GM21576 (cell line): ENCODE data around the gene RAB5A.
"Not testable (repeated sequence)": the region's sequence is repeated elsewhere in the genome, so short reads cannot be mapped to it uniquely, and the experiment has no call there.

ENCODE experiments used
- ATAC-seq: cut with Tn5 transposase; IDR thresholded peaks from one replicate; pipeline ENCODE4 v1.9.1; 2021; ENCODE audit warnings: mild to moderate bottlenecking, moderate library complexity; ENCODE audit not compliant: unreplicated experiment

Gene RAB5A, protein sequence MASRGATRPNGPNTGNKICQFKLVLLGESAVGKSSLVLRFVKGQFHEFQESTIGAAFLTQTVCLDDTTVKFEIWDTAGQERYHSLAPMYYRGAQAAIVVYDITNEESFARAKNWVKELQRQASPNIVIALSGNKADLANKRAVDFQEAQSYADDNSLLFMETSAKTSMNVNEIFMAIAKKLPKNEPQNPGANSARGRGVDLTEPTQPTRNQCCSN

DNA sequence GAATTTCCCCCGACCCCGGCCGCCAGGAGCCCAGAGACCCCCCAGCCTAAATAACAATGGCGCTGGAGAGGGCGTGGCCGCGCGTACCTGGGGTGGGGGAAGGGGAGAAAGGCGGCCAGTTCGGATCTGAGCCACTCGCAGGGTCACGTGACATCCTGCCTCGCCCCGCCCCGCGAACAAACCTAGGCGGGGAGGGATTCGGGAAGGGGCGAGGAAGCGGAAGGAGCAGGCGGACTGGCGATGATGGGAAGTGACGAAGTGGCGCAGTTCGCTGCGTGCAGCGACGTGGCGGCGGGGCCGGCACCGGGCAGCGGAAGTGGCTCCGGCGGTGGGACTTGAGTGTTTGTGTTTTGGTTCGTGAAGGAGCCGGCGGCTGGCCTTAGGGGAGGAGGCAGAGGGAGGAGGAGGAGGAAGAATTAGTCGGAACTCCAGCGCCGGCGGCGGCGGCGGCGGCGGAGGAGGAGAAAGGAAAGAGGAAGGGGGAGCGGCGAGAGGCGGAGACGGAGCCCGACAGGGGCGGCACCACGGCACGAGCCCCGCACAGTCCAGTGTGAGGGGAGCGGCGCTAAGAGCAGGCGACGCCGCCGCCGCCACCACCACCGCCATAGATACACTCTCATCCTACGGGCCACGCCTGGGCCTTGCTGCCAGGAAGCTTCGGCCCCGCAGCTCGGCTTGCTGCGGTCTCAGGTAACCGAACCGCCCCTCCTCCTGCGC lies at the start of gene RAB5A:
Gene RAB5A (plus strand): TSS at position 266 of the 717 bp plus-strand sequence. CDS start 3,802 bp downstream, outside the sequence.
- ATAC-seq = peak; percentile 96

DNA sequence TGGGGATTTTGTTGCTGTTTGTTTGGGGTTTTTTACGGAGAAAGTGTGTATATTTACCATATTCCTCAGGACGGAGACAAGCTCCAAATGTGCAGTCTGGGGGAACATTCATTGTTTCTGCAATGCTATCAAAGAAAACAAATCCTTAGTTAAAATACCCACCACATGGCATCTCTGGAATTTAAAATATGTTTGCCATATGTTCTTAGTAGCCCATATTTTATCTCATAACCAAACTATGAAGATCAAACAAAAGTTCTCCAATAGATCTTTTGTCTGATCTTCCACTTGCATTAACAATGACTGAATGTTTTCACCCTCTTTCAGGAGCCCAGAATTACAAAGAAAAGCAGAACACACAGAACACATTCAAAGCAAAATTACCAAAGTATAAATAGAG lies 48.2 kb upstream of the RAB5A start:
- no peak for ATAC-seq

DNA sequence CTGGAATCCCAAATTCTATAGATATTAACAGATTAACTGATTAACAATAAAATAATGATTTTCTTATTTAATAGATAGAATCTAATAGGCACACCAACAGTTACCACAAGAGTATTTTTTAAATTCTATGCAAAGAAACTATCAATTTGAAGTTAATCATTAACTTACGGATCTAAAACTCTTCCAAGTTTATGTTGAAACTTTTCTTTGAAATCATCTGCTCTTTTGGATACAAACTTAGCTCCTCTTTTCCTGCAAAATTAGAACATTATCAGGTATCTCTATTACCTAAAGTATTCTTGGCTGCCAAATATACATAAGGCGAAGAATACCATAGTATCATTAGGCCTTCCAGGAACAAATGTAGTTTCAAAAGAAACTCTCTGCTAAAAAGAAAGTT lies 47.6 kb upstream of the RAB5A start:
- no peak for ATAC-seq

DNA sequence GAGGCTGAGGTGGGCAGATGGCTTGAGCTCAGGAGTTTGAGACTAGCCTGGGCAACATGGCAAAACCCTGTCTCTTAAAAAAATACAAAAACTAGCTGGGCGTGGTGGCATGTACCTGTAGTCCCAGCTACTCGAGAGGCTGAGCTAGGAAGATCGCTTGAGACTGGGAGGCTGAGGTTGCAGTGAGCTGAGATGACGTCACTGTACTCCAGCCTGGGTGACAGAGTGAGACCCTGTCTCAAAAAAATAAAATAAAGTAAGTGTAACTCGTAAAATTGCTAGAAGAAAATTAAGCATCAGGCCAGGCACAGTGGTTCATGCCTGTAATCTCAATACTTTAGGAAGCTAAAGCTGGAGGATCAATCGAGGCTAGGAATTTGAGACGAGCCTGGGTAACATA lies 47.1 kb upstream of the RAB5A start:
- ATAC-seq = not testable (repeated sequence)

DNA sequence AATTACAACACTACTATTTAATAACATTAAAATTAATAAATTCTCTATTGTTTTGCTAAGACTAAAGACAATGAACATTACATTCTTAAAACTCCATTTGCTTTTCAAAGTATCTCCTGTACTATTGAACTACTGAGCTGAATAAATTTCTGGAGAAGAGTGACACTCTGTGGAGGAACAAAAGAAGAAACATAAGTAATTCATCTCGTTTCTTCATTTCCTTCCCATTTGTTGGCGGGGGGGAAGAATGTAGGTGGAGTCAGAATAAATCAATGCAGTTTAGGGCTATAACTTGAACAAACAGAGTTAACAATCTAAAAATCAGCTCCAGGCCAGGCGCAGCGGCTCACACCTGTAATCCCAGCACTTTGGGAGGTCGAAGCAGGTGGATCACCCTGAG lies 45.6 kb upstream of the RAB5A start:
- no peak for ATAC-seq

DNA sequence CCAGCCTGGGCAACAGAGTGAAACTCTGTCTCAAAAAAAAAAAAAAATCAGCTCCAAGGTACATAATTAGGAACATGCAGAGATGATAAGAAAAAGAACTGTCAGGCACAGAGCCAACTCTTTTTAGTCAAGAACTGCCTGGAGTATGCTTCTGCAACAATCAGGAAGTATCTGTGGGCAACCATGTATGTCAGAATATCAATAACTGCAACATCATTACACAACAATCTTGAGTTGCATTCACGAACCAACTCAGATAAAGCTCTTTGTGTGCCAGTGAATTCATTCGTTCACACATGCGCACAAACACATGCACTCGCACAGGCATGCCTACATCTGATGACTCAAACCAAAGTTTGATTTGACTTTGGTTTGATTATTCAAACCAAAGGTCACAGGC lies 45.0 kb upstream of the RAB5A start:
- no peak for ATAC-seq

DNA sequence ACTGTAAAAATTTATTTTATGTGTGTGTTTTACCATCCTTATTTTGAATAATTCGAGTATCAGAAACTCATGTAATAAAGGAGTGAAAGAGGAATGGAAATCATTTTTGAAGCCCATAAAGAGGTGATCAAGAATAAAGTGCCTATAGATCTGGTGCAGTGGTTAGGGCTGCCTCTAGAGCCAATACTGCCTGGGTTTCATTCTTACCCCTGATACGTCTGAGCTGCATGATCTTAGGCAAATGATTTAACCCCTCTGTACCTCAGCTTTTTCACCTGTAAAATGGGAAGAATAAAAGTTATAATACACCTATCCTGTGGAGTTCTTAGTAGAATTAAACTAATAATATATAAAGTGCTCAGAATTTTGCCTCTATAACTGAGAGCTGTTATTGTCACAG lies 43.2 kb upstream of the RAB5A start:
- ATAC-seq = no peak

DNA sequence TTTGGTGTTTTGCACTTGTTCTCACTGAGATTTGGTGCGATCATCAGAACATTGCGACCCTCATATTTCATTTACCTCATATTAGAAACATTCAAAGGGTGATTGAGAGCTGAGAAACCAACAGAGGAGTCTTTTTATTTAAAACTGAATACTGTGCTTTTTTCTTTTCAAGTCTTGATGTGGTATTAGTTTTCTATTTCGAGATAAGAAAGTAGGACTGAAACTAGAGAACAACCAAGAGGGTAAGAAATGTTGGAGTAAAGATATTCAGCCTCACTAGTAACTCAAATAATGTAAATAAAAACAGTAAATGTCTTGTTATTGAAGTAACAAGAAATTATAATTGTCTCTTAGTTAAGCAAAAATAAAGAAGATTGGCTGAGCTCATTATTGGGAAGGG lies 39.4 kb upstream of the RAB5A start:
- ATAC-seq = no peak

DNA sequence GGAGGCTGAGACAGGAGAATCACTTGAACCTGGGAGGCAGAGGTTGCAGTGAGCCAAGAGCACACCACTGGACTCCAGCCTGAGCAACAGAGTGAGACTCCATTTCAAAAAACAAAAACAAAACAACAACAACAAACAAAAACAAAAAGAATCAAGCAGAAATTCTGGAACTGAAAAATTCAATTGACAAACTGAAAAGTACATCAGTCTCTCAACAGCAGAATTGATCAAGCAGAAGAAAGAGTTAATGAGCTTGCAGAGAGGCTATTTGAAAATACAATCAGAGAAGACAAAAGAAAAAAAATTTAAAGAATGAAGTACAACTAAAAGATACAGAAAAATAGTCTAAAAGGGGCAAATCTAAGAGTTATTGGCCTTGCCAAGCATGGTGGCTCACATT lies 35.4 kb upstream of the RAB5A start:
- no peak for ATAC-seq

DNA sequence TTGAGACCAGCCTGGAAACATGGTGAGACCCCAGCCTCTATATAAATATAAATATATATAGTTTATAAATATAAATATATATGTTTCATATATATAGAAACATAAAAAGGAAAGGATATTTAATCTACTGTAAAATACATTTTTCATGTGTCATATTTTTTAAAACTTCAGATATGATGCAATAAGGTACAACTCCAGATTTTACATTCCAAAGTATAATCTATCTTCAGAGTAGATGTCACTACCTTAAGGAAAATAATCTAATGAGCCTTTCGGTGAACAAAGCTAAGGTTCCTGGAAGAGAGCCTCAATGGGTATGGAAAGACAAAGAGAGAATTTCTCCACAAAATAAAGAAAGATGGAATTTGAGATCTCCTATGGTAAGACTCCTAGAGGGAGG lies 29.7 kb upstream of the RAB5A start:
- ATAC-seq = no peak

DNA sequence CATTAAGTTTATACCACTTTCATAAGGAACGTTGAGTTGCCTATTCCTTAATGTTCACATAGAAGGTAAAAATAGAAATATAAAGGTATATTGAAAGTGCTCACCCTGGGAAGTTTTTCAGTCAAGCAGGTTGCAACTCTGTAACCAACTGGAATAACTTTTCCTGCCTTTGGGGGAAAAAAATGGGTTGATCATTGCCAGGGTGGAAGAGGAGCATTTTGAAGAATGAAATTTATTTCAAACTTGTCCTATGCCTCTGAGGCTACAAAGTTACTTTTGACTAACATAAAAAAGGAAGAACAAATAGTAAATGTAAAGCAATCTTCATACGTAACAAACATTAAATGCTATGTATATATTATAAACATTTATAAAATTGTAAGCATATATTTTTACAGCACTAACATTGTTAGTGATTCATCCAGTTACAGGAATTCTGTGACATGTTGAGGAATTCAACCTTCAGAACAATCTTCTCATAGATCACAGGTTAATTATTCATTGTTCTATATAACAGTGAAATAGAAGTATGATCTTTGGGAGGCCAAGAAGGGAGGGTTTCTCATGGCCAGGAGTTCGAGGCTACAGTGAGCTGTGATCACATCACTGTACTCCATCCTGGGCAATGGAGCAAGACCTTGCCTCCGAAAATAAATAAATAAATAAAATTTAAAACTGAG lies 26.4 kb upstream of the RAB5A start:
- no peak for ATAC-seq

DNA sequence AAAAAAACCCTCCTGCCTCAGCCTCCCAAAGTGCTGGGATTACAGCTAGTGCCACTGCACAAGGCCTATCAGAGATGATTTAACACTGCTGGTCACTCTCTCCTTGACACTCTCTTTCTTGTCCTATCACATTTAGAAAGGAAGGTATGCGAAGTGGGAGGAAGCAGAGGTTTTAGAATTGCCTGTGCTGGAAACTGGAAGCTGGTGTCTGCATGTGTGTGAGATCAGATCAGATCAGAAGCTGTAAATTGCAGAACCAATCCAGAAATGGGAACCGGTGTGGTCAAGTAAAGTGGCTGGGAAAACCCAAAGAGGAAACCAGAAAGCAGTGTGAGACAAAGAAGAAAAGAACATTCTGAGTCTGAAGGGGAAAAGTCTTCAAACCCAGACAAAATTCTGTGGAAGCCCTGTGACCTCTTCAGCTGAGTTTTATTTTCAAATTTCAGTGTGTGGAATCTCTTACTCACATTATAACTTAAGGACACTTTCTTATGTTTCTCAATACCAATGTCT lies 15.7 kb upstream of the RAB5A start:
- peak; percentile 75 for ATAC-seq

DNA sequence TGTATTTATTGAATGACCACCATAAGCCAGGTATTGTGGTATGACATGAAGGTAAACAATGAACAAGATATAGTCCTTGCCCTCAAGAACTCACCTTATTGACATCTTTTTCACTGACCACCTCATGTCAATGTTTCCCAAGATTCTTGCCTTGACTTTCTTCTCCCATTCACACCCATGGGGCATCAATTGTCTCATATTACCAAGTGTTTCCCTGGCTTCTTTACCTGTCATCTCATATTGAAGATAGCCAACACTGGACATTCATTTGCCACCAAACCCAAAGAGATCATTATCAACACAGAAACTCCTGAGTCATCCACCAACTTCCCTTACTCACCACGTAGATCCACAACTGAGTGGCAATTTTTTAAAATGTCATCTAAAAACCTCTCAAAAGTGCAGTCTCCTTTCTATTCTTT lies 15.1 kb upstream of the RAB5A start:
- peak; percentile 43 for ATAC-seq

DNA sequence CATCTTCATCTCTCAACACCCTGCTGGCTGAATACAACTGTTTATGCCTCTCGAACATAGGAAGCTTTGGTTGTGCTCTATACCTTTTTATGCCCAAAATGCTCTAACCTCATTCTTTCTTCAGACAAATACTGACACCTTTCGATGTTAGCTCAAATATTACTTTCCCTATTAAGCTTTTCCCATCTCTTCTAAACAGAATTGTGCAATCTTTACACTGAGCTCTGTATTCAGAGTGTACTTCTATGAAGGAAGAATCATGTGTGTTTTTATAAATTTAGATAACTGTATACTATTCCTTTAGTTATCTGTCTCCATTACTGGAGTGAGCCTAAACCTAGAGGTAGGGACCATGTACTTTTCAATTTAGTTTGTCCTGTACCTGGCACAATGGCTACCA lies 14.5 kb upstream of the RAB5A start:
- ATAC-seq = no peak

DNA sequence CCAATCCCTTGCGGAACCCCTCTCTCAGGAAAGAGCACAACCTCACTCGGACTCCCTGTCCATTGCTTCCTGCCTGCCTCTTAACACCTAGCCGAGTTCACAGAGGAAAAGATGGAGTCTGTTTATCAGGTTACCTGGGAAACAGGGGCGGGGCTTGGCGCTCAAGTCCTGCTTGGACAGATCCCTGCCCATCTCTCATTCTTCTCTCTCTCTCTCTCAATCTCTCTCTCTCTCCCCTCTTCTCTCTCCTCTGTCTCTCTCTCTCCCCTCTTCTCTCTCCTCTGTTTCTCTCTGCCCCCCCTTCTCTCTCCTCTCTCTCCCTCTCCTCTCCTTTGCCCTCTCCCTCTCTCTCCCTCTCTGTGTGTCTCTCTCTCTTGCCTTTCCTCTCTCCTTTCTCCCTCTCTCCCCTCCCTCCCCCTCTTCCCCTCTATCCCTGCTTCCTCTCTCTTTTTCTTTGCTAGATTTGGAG lies 12.8 kb upstream of the RAB5A start, which contains the start of gene EFHB:
Gene EFHB (minus strand): TSS at position 120 of the 469 bp plus-strand sequence. CDS start 199 bp downstream, outside the sequence.
- no peak for ATAC-seq

DNA sequence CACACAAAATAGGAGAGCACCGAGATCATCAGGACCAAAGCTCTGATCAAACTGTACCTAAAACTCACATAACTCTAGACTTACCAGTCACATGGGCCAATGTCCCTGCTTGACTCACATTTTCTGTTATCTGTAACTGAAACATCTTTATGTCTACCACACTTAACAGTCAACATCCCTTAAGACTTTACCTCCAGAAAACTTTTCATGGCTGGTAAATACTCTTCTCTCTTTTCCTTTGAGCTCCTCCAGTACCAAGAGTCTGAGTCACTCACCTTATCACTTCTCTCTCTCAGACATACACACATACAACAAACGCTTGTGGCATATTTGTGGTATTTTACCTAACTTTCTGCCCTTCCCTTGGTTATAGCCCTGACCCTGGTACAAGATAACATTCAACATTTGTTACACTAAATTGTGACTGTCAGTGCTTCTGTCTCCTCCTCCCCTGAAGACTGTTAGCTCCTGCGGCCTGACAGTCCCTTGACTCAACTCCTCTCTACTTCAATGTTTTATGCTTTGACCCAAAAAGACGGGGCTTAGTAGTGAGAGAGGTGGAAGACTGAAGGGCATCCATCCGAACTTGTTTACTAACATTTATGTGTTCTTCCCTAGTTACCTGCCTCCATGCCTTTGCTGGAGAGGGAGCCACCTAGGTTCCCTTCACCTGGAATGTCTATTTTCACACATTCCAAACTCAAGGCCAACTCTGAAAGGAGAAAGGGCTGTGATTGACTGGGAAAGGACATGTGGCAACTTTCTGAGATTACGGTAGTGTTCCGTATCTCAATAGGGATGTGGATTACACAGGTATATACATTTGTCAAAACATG lies 9.2 kb upstream of the RAB5A start:
- no peak for ATAC-seq

DNA sequence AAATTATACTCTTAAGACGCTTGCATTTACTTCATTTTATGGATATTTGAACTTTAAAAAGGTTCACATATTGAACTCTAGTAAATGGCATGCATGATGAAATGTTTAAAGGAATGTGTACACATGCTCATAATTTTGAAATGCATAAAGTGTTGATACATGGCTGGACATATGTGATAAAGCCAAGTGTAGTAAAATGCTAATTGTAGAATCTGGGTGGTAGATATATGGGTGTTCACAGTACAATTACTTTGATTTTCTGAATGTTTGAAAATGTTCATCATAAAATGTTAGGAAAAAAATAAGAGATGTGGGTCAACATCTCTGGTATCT lies 8.6 kb upstream of the RAB5A start:
- ATAC-seq = no peak

DNA sequence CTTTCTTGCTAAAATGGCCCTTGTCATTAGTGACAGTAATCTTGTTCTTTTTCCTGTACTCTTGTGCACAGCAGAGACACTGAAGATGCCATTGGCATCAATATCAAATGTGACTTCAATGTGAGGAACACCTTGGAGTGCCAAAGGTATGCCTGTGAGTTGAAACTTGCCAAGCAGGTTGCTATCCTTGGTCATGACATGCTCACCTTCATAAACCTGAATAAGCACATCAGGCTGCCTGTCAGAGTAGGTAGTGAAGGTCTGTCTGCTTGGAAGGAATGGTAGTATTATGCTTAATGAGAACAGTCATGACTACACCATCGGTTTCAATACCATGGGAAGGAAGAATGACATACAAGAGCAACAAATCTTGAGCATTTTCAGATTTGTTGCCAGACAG lies 6.3 kb upstream of the RAB5A start:
- ATAC-seq = no peak

DNA sequence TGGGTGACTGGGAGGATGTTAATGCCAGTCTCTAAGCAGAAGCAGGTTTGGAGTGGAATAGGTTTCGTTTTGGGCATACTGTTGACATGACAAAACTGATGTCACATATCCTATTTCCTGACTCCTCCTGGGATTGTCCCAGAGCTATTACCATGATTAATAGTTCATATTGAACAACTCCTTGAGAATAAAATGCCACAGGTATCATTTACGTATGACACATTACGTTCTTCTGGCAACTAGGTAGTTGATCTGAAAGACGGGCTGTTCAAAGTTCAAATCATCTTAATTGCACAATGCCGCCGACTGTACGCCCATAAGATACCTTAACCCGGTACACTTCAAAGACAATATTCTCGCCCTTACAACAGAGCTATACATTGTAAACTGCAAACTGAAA lies 1.4 kb upstream of the RAB5A start:
- ATAC-seq = no peak

DNA sequence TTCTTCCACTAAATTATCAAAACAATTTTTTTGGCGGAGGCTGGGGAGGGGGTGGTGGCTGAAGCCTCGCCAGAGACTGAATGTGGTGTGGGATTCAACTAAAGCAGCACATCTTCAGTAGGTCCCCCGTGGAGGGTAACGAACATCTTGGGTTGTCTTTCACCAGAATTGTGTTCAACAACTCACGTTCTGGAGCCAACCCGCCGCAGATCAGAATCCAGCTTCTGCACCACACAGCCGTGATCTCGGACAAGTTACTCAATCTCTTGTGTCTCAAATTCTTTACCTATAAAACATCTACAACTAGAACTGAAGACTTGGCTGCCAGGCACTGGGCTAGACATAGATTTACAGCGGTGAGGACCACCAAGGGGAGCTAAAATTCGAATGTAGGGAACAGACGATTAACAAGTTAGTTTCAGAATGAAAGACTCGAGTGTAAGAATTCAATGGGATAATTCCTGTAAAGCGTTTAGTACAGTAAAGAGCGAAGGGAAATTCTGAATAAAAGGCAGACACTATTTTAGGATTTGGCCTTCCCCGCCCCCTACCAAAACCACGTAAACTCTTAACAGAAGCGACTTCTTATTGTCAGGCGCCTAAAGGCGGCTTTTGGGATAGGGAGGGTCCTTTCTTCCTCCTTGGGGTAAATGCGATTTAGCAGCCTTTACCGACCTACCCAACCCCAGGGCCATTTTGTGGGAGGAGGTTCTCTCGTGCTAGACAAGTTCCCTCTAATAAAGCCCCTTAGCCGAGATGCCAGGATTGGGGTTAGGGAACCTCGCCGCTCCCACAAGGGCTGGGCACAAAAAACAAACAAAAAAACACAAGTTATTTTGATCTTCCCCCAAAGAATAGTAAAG lies 697 bp upstream of the RAB5A start:
- ATAC-seq = peak; percentile 4
